OCI-LY3 (cell line): ENCODE measurements around the gene LYZL1.

Experiments used
- EZH2phosphoT487 ChIP-seq: fragments of 200-600 bp; shearing (Covaris generic); IDR thresholded peaks from 2 replicates; pipeline ENCODE4 v1.6.1; 2018; ENCODE audit warnings: antibody characterized with exemption, mixed run types, low read depth
- TF ChIP-seq, protein P1 (sequence below): fragments of 200-600, 300-600 bp; sonication (generic); IDR thresholded peaks from 2 replicates; pipeline ENCODE4 v1.5.1; 2014; ENCODE audit warnings: antibody characterized with exemption, low read length, low read depth

DNA sequence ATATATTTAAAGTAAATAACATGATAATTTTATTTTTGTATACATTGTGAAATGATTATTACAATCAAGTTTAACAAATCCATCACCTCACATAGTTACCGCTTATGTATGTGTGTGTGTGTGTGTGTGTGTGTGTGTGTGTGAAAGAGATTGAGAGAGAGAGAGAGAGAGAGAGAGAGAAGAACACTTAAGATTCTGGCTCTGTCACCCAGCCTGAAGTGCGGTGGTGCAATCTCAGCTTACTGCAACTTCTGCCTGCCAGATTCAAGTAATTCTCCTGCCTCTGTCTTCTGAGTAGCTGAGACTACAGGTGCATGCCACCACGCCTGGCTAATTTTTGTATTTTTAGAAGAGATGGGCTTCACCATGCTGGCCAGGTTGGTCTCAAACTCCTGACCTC lies 17.8 kb downstream of the LYZL1 start:
- TF ChIP-seq, protein P1, sequence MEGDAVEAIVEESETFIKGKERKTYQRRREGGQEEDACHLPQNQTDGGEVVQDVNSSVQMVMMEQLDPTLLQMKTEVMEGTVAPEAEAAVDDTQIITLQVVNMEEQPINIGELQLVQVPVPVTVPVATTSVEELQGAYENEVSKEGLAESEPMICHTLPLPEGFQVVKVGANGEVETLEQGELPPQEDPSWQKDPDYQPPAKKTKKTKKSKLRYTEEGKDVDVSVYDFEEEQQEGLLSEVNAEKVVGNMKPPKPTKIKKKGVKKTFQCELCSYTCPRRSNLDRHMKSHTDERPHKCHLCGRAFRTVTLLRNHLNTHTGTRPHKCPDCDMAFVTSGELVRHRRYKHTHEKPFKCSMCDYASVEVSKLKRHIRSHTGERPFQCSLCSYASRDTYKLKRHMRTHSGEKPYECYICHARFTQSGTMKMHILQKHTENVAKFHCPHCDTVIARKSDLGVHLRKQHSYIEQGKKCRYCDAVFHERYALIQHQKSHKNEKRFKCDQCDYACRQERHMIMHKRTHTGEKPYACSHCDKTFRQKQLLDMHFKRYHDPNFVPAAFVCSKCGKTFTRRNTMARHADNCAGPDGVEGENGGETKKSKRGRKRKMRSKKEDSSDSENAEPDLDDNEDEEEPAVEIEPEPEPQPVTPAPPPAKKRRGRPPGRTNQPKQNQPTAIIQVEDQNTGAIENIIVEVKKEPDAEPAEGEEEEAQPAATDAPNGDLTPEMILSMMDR: no peak
- TF ChIP-seq EZH2phosphoT487: no peak
